Gastrocnemius medialis (tissue), 4 donors: ENCODE data around the gene ENPP1. TPM values are rescaled to one million over a fixed set of nuclear protein-coding genes. Genes with fewer than 3 reads are reported as not detected.

Experiments
- ATAC-seq, 2 donors: fragments of 150-250 bp; one replicate each; pipeline ENCODE4 v1.9.1; 2016
- DNase-seq, 2 donors: peaks; one replicate each; pipeline ENCODE4 v3.0.0-alpha.2; 2019
- H3K27ac ChIP-seq, 4 donors: fragments of 200-600 bp; sonication (generic); 1 replicate in 1 of 4; 2 replicates in 3 of 4; pipeline ENCODE4 v1.5.1; 2016 to 2018; ENCODE audit warnings: mild to moderate bottlenecking in 2 of 4, moderate library complexity in 1 of 4
- H3K27me3 ChIP-seq, 3 donors: fragments of 200-600 bp; sonication (generic) in 2 of 3; 1 replicate in 1 of 3; 2 replicates in 2 of 3; pipeline versions ENCODE4 v1.5.1 to v1.6.0; 2016 to 2019; ENCODE audit warnings: mild to moderate bottlenecking in 1 of 3, moderate library complexity in 1 of 3
- H3K36me3 ChIP-seq, 2 donors: fragments of 200-600 bp; sonication (generic) in 1 of 2; one replicate each; pipeline ENCODE4 v1.5.1; 2017 to 2018
- H3K4me1 ChIP-seq, 2 donors: fragments of 200-600 bp; sonication (generic) in 1 of 2; one replicate each; pipeline ENCODE4 v1.5.1; 2016 to 2017; ENCODE audit warnings: mild to moderate bottlenecking in 2 of 2
- H3K4me3 ChIP-seq, 4 donors: fragments of 200-600 bp; sonication (generic) in 3 of 4; 1 replicate in 1 of 4; 2 replicates in 3 of 4; pipeline ENCODE4 v1.5.1; 2016 to 2019; ENCODE audit warnings: mild to moderate bottlenecking in 2 of 4
- H3K9me3 ChIP-seq, 3 donors: fragments of 200-600 bp; sonication (generic) in 2 of 3; 1 replicate in 1 of 3; 2 replicates in 2 of 3; pipeline ENCODE4 v1.5.1; 2016 to 2019
- POLR2A ChIP-seq, 2 donors: fragments of 450-650 bp; IDR thresholded peaks; one replicate each; pipeline ENCODE4 v1.6.1; 2017; ENCODE audit warnings: antibody characterized with exemption in 2 of 2, mild to moderate bottlenecking in 2 of 2, moderate library complexity in 2 of 2
- in situ Hi-C, 4 donors: fragments of 200-750 bp; cut with MboI; loops; one replicate each; pipeline versions ENCODE4 v1.15.0 to v1.8.0; 2017; ENCODE audit warnings: low sequenced_read_pairs in 4 of 4
- intact Hi-C: fragments of 100-400 bp; cut with DNase I; formaldehyde crosslinking; loops from one replicate; pipeline ENCODE4 v1.15.1; 2023; ENCODE audit warnings: low total_unique reads
- total RNA-seq, 4 donors: library from RNA; depleted of rRNA; stranded (reverse); fragments of >200 nt; gene quantifications; one replicate each; pipeline versions ENCODE4 v1.1.0 to v1.2.3, GENCODE V29; 2016
- TF ChIP-seq, protein P1 (sequence below), 5 experiments: fragments of 450-650 bp in 3 of 5; fragments of 200-600 bp in 2 of 5; sonication (generic) in 2 of 5; IDR thresholded peaks in 4 of 5; conservative IDR thresholded peaks in 1 of 5; 1 replicate in 4 of 5; 2 replicates in 1 of 5; pipeline ENCODE4 v1.5.1; 2016 to 2019; ENCODE audit warnings: antibody characterized with exemption in 5 of 5, mild to moderate bottlenecking in 3 of 5, moderate library complexity in 3 of 5

ENPP1 gene
- total RNA-seq, 4 donors from 2014 or later: 3.1 to 5.0 (median 4.0) TPM

DNA sequence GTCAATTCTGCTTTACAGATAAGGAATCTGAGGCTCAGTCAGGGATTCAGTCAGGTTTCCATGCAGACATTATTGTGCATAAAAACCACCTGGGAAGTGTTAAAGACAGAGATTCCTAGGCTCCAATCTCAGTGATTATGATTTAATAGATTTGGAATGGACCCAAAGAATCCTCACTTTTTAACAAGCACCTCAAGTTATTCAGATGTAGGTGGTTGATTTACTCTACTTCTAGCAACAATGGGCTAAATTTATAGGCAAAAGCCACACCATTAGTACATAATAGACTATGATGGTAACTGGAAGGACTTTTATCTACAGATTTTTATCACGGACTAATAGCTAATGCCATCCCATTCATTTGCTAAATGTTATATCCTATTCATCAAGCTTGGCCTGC is 9.0 kb downstream of the ENPP1 start:
- Histone ChIP-seq H3K36me3 (no peaks in the 10 kb centered on the region), H3K27ac (no peak overlapping the region), H3K27me3 (no peaks in the 10 kb centered on the region), H3K4me3 (no peak overlapping the region), H3K4me1 (no peaks in the 10 kb centered on the region), H3K9me3 (no peaks in the 10 kb centered on the region)
- intact Hi-C loops: no loop called here
- no peak for TF ChIP-seq POLR2A (IDR thresholded peaks at IDR 0.05)
- TF ChIP-seq, protein P1, sequence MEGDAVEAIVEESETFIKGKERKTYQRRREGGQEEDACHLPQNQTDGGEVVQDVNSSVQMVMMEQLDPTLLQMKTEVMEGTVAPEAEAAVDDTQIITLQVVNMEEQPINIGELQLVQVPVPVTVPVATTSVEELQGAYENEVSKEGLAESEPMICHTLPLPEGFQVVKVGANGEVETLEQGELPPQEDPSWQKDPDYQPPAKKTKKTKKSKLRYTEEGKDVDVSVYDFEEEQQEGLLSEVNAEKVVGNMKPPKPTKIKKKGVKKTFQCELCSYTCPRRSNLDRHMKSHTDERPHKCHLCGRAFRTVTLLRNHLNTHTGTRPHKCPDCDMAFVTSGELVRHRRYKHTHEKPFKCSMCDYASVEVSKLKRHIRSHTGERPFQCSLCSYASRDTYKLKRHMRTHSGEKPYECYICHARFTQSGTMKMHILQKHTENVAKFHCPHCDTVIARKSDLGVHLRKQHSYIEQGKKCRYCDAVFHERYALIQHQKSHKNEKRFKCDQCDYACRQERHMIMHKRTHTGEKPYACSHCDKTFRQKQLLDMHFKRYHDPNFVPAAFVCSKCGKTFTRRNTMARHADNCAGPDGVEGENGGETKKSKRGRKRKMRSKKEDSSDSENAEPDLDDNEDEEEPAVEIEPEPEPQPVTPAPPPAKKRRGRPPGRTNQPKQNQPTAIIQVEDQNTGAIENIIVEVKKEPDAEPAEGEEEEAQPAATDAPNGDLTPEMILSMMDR (IDR thresholded peaks at IDR 0.05 in 4 of 5, conservative IDR thresholded peaks at IDR 0.05 in 1 of 5): no peak
- in situ Hi-C loops: no loop called here
- ATAC-seq (no peak), DNase-seq (no peak)

DNA sequence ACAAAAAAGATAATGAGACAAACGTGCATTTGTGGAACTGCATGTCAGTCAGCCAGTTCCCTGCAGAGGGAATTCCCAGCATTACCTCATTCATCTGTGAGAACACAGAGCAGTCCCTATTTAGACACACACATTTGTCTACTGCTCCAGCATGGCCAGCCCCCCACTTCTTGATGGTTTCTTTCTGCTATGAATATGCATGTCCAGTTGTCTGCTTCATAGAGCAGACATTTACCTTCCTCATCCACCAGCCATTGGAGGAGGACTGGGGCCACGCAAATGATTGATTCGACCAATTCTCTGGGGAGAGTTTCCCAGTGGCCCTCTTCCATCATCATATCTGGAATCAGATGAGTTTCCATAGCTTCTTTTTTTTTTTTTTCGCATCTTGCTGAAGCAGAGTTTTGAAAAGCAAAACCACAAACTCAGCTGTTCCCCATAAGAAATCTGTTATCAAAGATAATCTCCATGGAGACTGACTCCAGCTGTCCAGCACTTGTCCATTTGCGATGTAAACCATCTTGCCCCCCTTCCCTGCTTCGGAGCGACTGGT is 11.8 kb downstream of the ENPP1 start:
- H3K27ac ChIP-seq: no peak overlapping the region
- no peaks in the 10 kb centered on the region for H3K4me1 ChIP-seq
- H3K36me3 ChIP-seq: no peaks in the 10 kb centered on the region
- no peak for DNase-seq
- no peaks in the 10 kb centered on the region for H3K9me3 ChIP-seq
- no peak overlapping the region for H3K4me3 ChIP-seq
- in situ Hi-C loops: no loop called here
- ATAC-seq: no peak
- H3K27me3 ChIP-seq: no peaks in the 10 kb centered on the region
- TF ChIP-seq, protein P1 (IDR thresholded peaks at IDR 0.05 in 4 of 5, conservative IDR thresholded peaks at IDR 0.05 in 1 of 5): no peak
- intact Hi-C loops: no loop called here

- in situ Hi-C loops (no loop called here), intact Hi-C loops (no loop called here)
- no peak overlapping the region for H3K27ac ChIP-seq
Measured at GRCh38 chr6:131821010-131821807, 13.4 kb downstream of the ENPP1 start.

DNA sequence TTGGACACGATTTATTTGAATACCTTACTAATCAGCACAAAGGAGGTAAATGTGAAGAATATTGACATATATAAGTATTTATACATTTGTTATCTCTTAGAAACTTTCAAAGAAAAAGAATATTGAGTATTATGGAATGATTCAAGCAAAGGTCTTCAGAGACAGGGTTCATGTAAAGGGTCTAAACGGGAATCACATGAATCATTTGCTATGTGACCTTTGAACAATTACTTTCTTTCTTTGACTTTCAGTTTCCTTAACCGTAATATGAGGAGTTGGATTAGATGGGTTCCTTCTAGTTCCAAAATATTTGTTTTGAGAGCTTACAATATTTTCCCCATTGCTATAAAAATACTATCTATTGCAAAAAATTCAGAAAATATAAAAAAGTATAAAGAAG is 14.3 kb downstream of the ENPP1 start:
- no peaks in the 10 kb centered on the region for H3K9me3 ChIP-seq
- H3K36me3 ChIP-seq: no peaks in the 10 kb centered on the region
- ATAC-seq (no peak), DNase-seq (no peak)
- no peaks in the 10 kb centered on the region for H3K27me3 ChIP-seq
- TF ChIP-seq POLR2A (IDR thresholded peaks at IDR 0.05): no peak
- TF ChIP-seq, protein P1 (IDR thresholded peaks at IDR 0.05 in 4 of 5, conservative IDR thresholded peaks at IDR 0.05 in 1 of 5): no peak
- no peak overlapping the region for H3K4me3 ChIP-seq
- intact Hi-C loops (no loop called here), in situ Hi-C loops (no loop called here)
- H3K27ac ChIP-seq: no peak overlapping the region
- H3K4me1 ChIP-seq: no peaks in the 10 kb centered on the region

More at GRCh38 chr6:131821010-131821807, 13.4 kb downstream of the ENPP1 start:
- Histone ChIP-seq H3K4me3 (no peak overlapping the region), H3K27me3 (no peaks in the 10 kb centered on the region), H3K36me3 (no peaks in the 10 kb centered on the region), H3K9me3 (no peaks in the 10 kb centered on the region), H3K4me1 (no peaks in the 10 kb centered on the region)
- DNase-seq (no peak), ATAC-seq (no peak)
- TF ChIP-seq, protein P1 (IDR thresholded peaks at IDR 0.05 in 4 of 5, conservative IDR thresholded peaks at IDR 0.05 in 1 of 5): no peak
- no peak for TF ChIP-seq POLR2A (IDR thresholded peaks at IDR 0.05)
